GM20000 (cell line): ENCODE results near the gene BICD2.

Experiments used
- DNase-seq: peaks from one replicate; pipeline ENCODE4 v3.0.0; 2012; ENCODE audit warnings: low spot score
- TF ChIP-seq, protein P1 (sequence below): IDR thresholded peaks from 2 replicates; pipeline ENCODE4 v1.5.1; 2012; ENCODE audit warnings: mild to moderate bottlenecking, control low read depth; ENCODE audit errors: extremely low read depth, missing control alignments

The BICD2 gene

DNA sequence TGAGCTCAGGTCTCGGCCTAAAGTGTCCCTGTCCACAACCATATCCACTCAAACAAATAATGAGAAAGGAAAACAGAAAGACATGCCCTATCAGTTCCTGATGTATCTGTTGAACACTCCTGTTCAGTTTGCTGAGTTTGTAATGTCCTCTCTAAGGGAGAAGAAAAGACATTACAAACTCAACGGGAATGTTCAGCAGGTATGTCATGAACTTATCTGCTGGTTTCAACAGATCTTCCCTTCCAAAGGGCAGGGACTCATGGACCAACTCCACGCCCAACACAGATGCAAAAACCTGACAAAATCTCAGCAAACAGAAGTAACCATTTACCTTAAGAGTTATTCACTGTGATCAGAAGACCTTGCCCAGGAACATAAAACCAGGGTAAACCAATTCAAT lies 23.7 kb downstream of the BICD2 start:
- TF ChIP-seq, protein P1, sequence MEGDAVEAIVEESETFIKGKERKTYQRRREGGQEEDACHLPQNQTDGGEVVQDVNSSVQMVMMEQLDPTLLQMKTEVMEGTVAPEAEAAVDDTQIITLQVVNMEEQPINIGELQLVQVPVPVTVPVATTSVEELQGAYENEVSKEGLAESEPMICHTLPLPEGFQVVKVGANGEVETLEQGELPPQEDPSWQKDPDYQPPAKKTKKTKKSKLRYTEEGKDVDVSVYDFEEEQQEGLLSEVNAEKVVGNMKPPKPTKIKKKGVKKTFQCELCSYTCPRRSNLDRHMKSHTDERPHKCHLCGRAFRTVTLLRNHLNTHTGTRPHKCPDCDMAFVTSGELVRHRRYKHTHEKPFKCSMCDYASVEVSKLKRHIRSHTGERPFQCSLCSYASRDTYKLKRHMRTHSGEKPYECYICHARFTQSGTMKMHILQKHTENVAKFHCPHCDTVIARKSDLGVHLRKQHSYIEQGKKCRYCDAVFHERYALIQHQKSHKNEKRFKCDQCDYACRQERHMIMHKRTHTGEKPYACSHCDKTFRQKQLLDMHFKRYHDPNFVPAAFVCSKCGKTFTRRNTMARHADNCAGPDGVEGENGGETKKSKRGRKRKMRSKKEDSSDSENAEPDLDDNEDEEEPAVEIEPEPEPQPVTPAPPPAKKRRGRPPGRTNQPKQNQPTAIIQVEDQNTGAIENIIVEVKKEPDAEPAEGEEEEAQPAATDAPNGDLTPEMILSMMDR = no peak

DNA sequence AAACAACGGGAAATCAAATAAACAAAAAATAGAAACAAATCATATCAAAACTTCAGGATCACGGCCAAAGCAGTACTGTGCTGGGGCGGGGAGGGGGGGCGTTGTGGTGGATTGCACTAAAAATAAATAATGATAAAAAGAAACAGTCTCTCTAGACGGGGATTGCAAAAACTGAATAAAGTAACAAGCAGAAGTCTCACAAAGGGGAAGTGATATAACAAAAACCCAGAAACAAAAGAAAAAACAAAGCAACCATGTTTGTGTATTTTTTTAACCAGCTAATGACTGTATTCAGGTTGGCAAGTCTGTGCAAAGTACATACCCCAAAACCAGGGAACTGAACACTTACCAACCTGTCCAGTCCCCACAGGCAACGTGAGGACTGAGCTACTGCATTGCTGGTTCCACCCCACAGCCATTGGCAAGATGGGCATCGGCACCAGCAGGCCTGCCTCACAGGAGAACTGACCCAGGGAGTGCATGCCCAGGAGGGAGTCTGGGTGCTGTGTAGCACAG lies 24.1 kb downstream of the BICD2 start:
- no peak for DNase-seq
- TF ChIP-seq, protein P1 = no peak

More for the DNA sequence above, 23.7 kb downstream of the BICD2 start:
- DNase-seq = no peak

DNA sequence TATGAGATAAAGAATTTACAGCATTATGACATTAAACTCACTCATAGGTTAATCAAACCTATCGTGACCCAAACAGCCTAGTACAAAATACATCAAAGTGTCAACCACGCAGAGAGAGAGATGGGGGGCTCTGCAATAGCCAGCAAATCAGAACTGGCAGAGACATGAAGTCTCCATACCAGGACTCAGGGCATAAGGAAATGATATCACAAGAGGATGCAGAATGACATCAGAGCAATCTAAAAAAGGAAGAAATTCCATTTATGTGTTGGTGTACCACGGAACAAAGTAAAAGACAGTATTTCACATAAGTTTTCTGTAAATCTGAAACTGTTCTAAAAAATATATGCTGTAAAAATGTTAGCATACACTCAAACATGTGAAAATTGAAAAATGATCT lies 24.6 kb downstream of the BICD2 start:
- DNase-seq = no peak
- TF ChIP-seq, protein P1 = no peak

DNA sequence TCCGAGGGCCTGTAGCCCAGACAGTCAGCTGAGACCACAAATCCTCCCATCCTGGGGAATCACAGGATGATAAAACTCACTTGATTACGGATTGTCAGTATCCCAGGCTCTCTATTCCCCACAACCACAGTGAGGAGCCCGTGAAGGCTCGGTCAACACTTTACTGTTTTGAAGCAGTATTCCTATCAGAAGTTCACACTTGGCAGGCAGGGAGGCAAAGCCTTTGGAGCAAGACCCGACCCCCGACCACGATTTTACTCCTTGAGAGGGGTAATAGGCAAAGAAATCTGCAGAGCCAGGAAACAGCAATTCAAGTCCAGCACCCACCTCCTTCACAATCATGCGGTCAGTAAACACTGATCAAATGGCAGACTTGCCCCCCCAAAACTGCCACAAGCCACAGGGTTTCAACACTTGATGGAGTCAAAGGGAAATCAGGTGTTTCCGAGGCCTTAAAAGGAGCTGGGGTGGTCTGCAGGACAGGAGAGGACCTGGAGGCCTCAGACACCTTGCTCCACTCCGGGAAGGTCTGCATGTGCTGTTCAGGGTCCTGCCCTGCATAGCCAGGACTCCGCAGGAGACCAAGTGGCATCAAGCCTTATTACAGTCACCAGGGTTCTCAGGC lies 25.2 kb downstream of the BICD2 start:
- TF ChIP-seq, protein P1 = no peak
- no peak for DNase-seq

DNA sequence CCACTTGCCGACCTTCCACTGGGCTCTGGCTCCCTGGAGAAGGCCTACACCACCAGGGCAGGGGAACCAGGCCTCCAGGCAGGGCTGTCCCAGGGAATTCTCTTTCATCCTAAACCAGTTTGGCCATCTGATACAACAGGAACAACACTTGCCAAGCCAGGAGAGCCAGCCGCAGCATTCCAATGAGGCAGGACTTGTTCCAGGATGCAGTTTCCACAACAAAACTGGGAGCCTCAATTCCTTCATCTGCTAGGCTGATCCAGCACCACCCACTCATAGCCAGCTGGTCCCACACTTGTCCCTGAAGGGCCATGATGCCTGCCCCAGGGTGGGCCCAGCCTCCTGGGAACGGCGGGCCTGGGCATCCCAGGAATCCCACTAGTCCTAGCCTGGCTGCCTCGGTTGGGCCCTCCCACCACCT lies 26.0 kb downstream of the BICD2 start:
- DNase-seq = no peak
- TF ChIP-seq, protein P1 = no peak

DNA sequence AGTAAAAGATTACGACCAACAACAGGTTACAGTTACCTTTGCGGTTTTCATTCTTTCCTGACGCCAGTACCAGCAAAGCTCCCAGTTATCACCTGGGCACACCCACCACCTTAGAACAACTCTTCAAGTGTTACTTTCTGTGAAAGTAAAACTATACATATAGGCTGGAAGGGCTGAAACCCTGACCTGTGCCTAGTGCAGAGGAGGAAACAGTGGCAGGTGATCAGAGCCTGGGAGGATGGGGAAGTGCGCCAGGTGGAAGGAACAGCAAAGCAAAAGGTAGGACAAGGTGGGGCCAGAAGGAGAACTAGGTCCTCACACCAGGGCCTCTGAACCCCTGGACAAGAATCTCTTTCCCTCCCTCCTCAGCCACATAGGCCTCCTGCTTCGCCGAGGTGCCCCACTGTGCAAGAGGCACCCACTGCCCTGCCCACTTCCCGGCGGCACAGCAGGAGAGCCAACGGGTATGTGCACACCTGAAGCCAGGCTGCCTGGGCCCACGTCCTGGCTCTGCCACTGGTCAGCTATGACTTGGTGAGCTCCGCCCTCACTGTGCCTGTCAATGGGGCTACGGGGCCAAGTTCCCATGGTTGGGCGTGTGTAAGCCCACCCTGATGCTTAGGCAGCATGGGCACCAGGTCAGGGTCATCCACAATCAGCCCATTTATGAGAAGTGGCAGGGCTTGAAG lies 26.9 kb downstream of the BICD2 start:
- TF ChIP-seq, protein P1 = no peak
- DNase-seq = no peak

DNA sequence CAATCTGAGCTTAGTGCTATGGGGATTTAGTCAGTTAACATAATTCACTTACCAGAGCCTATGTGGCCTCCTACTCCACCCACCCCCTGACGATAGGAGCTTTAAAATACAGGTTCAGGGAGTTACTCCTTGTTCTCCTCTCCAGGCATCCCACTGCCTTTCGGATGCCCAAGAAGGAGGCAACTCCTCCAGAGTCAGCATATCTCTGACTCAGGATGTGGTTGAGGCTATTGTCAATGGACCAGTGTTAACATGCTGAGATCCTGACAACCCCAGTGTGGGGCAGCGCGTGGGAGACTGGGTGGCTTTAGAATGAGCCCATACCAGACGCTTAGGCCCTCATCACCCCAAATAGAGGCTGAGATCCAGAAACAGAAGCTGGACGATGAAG lies 27.4 kb downstream of the BICD2 start:
- TF ChIP-seq, protein P1 = no peak
- DNase-seq = no peak
